ENCODE results near the gene ACTR3C. TPM values are rescaled to one million over a fixed set of nuclear protein-coding genes. Genes with fewer than 3 reads are reported as not detected.
A peak's percentile ranks its signal among the peaks of the same experiment; 100 is the strongest.
"Not testable (repeated sequence)": the region's sequence is repeated elsewhere in the genome, so short reads cannot be mapped to it uniquely, and the experiment has no call there.

Gene ACTR3C
- polyA plus RNA-seq, 6 donors from 2014 or later: 1.3 to 7.6 (median 6.2) TPM; not detected in 1

DNA sequence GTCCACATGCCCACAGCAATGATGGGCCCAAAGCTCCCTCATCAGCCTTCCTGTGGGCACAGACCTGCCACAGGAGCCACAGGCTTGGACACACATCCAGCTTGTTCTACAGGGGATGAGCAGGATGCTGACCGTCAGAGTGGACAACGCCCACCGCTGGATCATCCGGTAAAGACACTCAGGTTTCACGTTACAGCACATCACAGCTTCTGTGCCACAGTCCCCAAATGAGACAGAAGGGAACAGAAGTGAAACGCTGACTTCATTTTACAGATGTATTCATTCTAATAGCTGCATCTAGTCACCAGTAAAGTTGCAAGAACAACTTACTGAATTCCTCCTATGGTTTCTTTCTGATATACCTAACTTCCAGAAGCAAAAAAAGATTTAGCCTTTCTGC lies 33.0 kb downstream of the ACTR3C start:
- not testable (repeated sequence) for H3K4me3 Mint-ChIP-seq; H3K27ac Mint-ChIP-seq; H3K9me3 Mint-ChIP-seq; H3K27me3 Mint-ChIP-seq; H3K4me1 Mint-ChIP-seq; ATAC-seq (ENCODE audit: low read depth in 2 of 2); DNase-seq; H3K36me3 Mint-ChIP-seq

DNA sequence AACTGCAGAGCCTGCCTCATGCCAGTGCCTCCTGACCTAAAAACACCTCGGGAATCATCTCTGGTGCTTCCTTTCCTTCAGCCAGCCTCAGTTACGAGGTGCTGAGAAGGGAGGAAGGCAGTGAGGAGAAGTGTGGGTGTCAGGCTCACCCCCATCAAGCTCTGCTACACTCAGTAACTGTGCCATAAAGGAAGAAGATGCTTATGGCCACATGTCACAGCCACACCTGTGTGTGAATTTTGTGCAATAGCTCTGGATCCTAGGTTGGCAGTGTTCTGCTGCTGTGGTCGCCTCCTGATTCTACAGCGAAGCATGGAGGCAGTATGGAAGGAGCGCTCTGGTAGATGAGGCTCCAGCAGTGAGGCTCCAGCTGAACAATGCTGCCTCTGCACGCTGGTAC lies 34.5 kb downstream of the ACTR3C start:
- not testable (repeated sequence) for H3K36me3 Mint-ChIP-seq; H3K4me3 Mint-ChIP-seq; H3K9me3 Mint-ChIP-seq; H3K27me3 Mint-ChIP-seq; ATAC-seq (ENCODE audit: low read depth in 2 of 2); DNase-seq; H3K4me1 Mint-ChIP-seq; H3K27ac Mint-ChIP-seq

DNA sequence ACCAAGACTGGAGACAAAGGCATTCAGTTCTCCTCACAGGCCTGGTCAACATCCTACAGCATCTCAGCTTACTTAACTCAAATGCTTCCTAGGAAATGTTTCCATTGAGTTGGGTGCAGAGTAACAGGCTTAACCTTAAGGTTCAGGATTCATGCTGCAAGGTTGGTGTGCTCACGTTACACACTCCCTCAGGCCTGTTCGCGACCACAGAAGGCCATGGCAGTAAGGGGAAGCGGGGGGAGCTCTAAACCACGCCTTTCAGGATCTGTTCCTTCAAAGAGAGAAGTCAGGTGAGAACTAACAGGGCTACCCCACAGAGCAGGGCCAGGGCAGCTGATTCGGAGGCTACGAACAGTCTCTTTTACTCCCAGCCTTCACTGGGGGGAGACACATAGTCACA lies 35.5 kb downstream of the ACTR3C start:
- H3K4me1 Mint-ChIP-seq; H3K4me3 Mint-ChIP-seq; H3K27me3 Mint-ChIP-seq; H3K9me3 Mint-ChIP-seq; H3K36me3 Mint-ChIP-seq; ATAC-seq (ENCODE audit: low read depth in 2 of 2); DNase-seq; H3K27ac Mint-ChIP-seq: not testable (repeated sequence)

DNA sequence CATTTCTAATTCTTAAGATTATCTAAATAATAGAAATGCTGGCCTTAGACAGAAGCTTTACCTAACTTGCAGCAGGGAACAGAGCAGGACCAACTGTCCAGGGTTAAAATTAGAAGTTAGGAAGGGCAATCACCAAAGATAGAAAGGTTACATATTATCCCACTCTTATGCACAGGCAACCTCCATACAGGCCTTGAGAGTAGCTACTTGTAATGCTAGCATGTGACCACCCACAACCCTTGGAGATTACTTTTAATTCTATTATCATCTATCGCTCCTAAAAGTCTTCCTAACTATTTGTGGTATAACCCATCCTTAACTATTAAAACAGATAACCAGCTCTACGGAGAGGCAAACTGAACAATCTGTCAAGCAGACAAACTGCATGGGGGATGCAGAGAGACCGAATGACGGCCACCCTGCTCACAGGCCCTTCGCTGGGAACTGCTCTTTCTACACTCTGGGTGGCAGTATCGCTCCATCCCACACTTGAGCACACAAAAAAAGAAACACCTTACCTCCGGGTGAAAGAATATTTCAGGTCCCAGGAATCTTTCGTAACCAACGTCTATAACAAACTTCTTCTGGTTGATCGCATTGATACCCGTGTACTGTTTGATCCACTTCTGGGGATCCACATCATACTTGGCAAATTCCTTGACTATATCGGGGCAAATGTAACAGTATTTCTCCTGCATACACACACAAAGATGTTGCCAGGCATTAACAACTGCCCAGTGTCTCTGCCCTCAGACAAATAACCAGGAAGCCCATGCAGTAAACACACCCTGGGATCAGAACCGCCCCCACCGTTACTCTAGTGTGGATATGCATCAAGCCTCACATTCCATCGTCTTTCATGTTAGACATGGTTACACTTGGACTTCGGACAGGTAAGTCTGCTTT lies 37.2 kb downstream of the ACTR3C start:
- H3K4me3 Mint-ChIP-seq, H3K27me3 Mint-ChIP-seq, H3K36me3 Mint-ChIP-seq, H3K9me3 Mint-ChIP-seq, H3K4me1 Mint-ChIP-seq: not testable (repeated sequence)
- DNase-seq (peak; percentile 21), ATAC-seq (ENCODE audit: low read depth in 2 of 2) (peak; percentile 51 to 80)
- peak overlapping the region in 1 of 6 donors; percentile 16 for H3K27ac Mint-ChIP-seq

DNA sequence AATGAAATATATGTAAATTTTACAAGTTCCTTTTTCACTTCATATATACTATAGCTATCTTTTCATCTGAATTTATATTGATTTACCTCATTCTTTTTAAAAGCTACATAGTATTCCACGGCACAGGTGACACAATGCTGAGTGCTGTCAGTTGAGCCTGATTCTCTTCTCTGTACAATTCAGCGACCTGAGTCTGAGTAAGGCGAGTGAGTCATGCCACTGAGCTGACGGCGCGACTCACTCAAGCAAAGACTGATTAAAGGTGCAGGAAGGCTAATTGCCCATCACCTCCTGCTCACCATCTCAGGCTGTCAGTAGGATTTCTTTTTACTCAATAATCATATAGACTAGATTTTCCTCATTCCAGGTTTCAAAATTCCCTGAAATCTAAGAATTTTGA lies 39.7 kb downstream of the ACTR3C start:
- H3K4me3 Mint-ChIP-seq; ATAC-seq (ENCODE audit: low read depth in 2 of 2); H3K9me3 Mint-ChIP-seq; H3K4me1 Mint-ChIP-seq; H3K27me3 Mint-ChIP-seq; H3K27ac Mint-ChIP-seq; DNase-seq; H3K36me3 Mint-ChIP-seq: not testable (repeated sequence)

DNA sequence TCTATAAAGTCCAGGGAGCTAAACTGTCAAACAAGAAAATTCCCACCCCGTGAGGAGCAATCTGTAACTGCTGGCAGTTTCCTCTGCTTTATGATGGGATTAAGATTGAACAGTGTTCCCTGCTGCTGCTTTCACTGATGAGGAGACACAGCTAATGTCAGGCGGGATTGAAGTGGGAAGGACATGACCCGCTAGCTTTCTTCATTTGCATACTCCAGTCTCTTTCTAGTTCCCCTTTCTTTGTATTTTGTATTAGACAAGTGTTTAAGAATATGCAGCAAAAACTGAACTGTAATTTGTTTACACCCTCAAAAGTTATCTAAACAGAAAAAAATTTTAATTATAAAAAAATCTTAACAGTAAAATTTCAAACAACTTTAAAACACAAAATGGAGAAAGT lies 40.2 kb downstream of the ACTR3C start:
- not testable (repeated sequence) for ATAC-seq (ENCODE audit: low read depth in 2 of 2); H3K36me3 Mint-ChIP-seq; H3K4me1 Mint-ChIP-seq; H3K9me3 Mint-ChIP-seq; H3K27me3 Mint-ChIP-seq; H3K4me3 Mint-ChIP-seq; DNase-seq; H3K27ac Mint-ChIP-seq

DNA sequence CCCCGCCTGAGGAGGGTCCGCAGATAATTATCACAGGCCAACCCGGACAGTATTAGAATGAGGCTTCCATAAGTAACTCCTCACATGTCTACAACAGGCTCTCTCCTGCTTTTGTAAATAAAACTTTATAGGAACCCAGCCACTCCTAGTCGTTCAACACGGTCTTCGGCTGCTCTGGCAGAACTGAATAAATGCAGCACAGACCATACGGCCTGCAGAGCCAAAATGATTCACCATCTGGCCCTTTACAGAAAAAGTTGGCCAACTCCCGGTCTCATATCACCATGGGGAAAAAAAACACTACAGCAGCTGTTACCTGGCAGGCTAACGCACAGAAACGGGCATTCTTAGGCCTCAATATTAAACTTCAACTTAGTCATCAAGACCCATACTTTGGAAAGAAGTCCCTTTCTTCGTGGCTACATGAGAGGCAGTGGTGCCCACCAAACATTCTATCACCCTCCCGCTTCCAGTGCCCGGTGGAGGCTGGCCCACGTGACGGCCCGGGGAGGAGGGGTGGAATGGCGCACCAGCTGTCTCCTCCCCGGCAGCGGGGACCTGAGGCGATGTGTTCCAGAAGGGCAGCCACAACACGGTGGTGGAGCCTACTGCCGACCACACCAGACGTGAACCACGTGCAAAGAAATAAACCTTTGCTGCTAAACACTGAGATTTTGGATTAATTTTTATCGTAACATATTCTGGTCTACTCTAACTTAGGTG lies 41.5 kb downstream of the ACTR3C start:
- H3K27ac Mint-ChIP-seq, H3K4me1 Mint-ChIP-seq: not testable (repeated sequence)

DNA sequence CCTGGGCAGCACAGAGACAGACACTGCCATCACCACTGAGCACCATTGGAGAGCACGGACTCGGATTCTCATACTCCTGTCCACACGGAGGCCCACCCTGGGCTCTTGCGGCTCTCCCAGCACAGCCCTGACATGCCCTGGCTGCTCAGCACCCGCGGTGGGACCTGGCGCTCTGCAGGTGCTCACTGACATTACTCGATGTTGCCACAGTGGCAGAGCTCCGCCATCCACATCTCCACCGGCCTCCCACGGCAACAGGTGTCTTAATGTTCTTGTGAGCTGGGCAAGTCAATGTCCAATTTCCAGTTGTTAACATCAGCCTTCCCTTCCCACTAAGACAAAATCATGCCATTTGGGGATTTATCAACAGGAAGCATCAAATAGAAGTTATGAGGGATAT lies 45.0 kb downstream of the ACTR3C start:
- H3K4me1 Mint-ChIP-seq; H3K9me3 Mint-ChIP-seq; ATAC-seq (ENCODE audit: low read depth in 2 of 2); H3K27ac Mint-ChIP-seq; DNase-seq; H3K36me3 Mint-ChIP-seq; H3K4me3 Mint-ChIP-seq; H3K27me3 Mint-ChIP-seq: not testable (repeated sequence)

More for the DNA sequence above, 41.5 kb downstream of the ACTR3C start:
- H3K36me3 Mint-ChIP-seq; DNase-seq; H3K27me3 Mint-ChIP-seq; H3K9me3 Mint-ChIP-seq; ATAC-seq (ENCODE audit: low read depth in 2 of 2); H3K4me3 Mint-ChIP-seq: not testable (repeated sequence)

DNA sequence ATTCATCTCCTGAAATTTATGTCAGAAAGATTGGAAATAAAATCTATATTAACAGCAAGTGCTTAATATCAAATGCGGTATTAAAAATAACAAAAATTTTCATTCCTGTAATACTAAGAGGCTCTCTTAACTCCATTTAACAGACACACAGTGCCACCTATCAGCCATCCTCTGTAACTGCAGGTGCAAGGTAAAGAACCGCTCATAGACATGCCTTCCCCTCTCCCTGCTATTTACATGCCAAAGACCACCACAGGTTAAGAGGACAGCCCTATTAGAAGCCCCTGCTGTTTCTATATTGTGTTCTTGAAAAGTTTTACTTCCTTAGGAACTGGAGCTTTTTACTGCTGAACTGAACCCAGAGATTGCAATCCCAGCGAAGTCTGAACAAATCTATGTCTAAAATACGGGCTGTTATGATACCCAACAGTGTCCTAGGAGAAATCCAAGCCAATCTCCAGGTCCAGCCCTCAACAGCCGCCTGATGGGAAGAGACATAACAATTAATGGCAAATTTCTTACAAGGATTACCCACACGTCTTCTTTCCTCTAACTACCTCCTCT lies 47.1 kb downstream of the ACTR3C start:
- DNase-seq (peak; percentile 14), ATAC-seq (ENCODE audit: low read depth in 2 of 2) (peak; percentile 35 to 43)
- peak overlapping the region in 1 of 6 donors; percentile 37 for H3K27ac Mint-ChIP-seq

DNA sequence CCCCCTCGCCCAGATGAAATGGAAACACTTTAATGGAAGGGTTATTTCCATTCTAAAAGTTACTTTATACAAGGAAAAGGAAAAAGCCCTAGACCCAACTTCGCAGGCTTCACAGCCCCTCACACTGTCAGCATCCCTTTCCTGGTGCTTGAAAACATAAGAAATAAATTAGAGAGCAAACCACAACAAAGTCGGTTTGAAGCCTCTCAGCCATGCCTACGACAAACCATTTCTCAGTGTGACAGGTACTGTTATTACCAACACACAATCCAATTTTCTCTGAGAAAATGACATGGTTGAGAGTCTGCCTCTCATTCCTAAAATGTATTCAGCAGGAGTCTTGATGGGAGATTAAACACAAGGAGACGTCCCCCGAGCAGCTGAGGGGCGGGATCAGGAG lies 51.4 kb downstream of the ACTR3C start:
- H3K27ac Mint-ChIP-seq; H3K36me3 Mint-ChIP-seq; H3K4me3 Mint-ChIP-seq; H3K4me1 Mint-ChIP-seq; H3K9me3 Mint-ChIP-seq; DNase-seq; H3K27me3 Mint-ChIP-seq; ATAC-seq (ENCODE audit: low read depth in 2 of 2): not testable (repeated sequence)

More for the DNA sequence above, 47.1 kb downstream of the ACTR3C start:
- not testable (repeated sequence) for H3K36me3 Mint-ChIP-seq, H3K4me1 Mint-ChIP-seq, H3K4me3 Mint-ChIP-seq, H3K9me3 Mint-ChIP-seq, H3K27me3 Mint-ChIP-seq

DNA sequence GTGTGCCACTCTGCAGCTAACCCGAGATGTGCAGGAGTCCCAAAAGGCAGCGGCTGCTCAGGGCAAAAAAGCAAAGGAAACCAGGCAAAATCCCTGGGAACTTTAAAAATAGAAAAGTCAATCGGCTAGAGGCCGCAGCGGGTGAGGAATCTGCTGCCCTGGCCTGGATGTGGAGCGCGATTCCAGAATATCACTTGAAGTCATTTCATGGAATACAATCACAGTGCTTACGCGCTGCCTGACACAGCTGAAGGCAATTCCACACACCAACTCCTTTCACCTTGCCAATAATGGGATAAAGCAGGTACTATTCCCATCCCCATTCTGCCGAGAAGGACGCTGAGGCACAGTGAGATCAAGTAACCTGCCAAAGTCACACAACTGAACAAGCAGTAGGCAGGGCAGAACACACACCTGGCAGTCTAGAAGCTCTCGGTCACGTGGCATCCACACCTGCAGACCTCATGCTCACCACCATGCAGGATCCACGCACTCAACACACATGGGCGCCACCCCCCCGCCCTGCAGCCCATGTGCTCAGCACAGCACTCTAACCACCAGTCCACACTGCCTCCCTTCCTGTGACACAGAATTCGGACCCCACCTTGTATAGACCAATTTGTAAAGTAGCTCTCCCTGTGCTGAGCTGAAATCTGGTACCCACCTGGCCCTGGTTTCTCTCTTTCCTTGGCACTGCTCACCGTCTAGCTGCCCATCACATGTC lies 53.1 kb downstream of the ACTR3C start:
- H3K9me3 Mint-ChIP-seq; ATAC-seq (ENCODE audit: low read depth in 2 of 2); H3K4me1 Mint-ChIP-seq; DNase-seq; H3K36me3 Mint-ChIP-seq; H3K4me3 Mint-ChIP-seq; H3K27ac Mint-ChIP-seq; H3K27me3 Mint-ChIP-seq: not testable (repeated sequence)

DNA sequence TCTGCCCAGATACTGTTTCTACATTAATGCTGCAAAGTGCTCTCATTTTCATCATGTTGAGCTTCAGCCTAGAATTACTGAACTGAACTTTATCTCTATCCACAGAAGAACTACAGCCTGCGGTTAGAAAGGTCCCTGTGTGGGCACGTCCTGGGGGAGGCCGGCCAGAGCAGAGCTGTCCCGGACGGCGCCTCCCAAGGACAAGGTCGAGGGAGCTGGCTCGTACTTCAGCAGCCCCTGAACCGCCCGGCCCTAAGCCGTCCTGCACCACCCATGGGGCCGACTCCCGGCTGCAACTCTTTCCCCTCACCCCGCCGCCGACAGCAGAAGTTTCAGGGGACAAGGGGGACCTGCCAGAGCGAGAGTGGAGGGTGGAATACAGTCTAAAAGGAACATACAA lies 54.5 kb downstream of the ACTR3C start:
- not testable (repeated sequence) for H3K9me3 Mint-ChIP-seq; H3K4me1 Mint-ChIP-seq; H3K27ac Mint-ChIP-seq; H3K4me3 Mint-ChIP-seq; H3K36me3 Mint-ChIP-seq; DNase-seq; ATAC-seq (ENCODE audit: low read depth in 2 of 2); H3K27me3 Mint-ChIP-seq

DNA sequence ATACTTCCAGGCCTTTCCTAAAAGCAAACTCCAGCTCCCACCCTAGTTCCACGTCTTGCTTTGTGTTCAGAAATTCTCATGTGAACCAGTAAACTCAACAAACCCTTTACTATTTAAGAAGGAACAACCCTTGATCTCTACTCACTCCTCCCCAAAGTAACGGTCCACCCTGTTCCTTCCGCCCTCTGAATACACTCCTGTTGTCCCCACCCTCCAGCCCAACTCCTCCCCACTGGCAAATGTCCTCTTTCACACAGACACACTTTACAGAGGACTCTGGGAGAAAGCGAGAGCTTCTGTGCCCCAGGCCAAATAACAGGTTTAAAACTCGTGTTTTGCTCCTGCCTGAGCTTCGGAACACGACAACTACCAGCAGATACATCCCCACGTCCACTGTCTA lies 55.1 kb downstream of the ACTR3C start:
- H3K9me3 Mint-ChIP-seq; ATAC-seq (ENCODE audit: low read depth in 2 of 2); DNase-seq; H3K27me3 Mint-ChIP-seq; H3K4me3 Mint-ChIP-seq; H3K4me1 Mint-ChIP-seq; H3K27ac Mint-ChIP-seq; H3K36me3 Mint-ChIP-seq: not testable (repeated sequence)

Measured in naive B cell (primary cell).